ENCODE measurements around the gene ALDH2. TPM values are rescaled to one million over a fixed set of nuclear protein-coding genes. Genes with fewer than 3 reads are reported as not detected.

ALDH2 gene
- total RNA-seq, 1 experiment from 2014 or later, result 27.9 TPM

Other genes with a start within 250 kb of the ALDH2 start
- gene ATXN2, start 167.6 kb upstream of the ALDH2 start, total RNA-seq (2014; rRNA removed; shearing (Covaris generic)), result 13.6 and 19.0 TPM in 2 replicates
- gene BRAP, start 81.0 kb upstream of the ALDH2 start, total RNA-seq (2014; rRNA removed; shearing (Covaris generic)), result 12.9 and 18.4 TPM in 2 replicates
- gene ACAD10, start 80.9 kb upstream of the ALDH2 start, total RNA-seq (2014; rRNA removed; shearing (Covaris generic)), result 1.6 and 4.2 TPM in 2 replicates
- 60.8 and 66.4 TPM in 2 replicates for gene MAPKAPK5, start 75.3 kb downstream of the ALDH2 start, total RNA-seq (2014; rRNA removed; shearing (Covaris generic))
- 5.3 and 5.5 TPM in 2 replicates for gene TMEM116, start 246.2 kb downstream of the ALDH2 start, total RNA-seq (2014; rRNA removed; shearing (Covaris generic))
- gene ERP29, start 246.5 kb downstream of the ALDH2 start, total RNA-seq (2014; rRNA removed; shearing (Covaris generic)), result 32.5 and 47.2 TPM in 2 replicates

Measured in SJSA1 (cell line).